HG02885 (cell line): Measurements from ENCODE around the gene ITIH4.
A peak's percentile ranks its signal among the peaks of the same experiment; 100 is the strongest.
"Not testable (repeated sequence)": the region's sequence is repeated elsewhere in the genome, so short reads cannot be mapped to it uniquely, and the experiment has no call there.

Experiments used
- ATAC-seq: cut with Tn5 transposase; IDR thresholded peaks from one replicate; pipeline ENCODE4 v1.9.1; 2021; ENCODE audit warnings: mild to moderate bottlenecking; ENCODE audit not compliant: unreplicated experiment, poor library complexity

The ITIH4 gene

GRCh38 chr3:52787672-52788625 lies 42.5 kb downstream of the ITIH4 start:
- no peak for ATAC-seq

- no peak for ATAC-seq
These were observed 43.2 kb downstream of the ITIH4 start for GRCh38 chr3:52787246-52787645.

DNA sequence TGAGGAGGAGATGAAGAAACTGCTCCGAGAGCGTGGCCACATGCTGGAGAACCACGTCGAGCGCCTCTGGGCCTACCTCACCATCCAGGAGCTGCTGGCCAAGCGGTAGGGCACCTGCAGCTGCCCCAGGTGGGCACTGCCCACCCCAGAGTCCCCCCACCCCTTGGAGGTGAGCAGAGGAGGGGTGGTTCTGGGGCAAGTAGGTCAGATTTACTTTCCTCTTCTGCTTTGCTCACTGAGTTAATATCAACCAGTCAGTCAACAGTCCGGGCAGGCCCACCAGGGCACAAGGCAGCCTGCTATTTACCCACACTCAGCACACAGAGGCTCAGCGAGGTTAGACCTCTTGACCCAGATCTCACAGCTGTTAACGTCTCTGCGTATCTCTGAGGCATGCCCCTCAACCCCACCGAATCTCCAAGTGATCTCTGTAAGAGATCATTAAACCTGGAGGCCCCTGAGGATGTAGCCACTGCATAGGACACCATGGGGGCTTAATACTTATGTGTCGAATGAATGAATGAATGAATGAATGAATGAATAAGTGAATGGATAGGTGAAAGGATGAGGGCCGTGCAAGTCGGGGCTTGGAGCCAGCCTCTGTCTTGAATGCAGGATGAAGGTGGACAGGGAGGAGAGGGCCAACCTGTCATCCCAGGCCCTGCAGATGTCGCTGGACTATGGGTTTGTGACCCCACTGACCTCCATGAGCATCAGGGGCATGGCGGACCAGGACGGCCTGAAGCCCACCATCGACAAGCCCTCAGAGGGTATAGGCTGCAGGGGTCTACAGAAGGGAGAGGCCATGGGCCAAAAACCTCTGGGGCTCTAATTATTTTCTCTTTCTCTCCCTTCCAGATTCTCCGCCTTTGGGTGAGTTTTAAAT lies 43.9 kb downstream of the ITIH4 start:
- ATAC-seq = no peak

- ATAC-seq = no peak
These were observed 45.4 kb downstream of the ITIH4 start for GRCh38 chr3:52784931-52785590.

DNA sequence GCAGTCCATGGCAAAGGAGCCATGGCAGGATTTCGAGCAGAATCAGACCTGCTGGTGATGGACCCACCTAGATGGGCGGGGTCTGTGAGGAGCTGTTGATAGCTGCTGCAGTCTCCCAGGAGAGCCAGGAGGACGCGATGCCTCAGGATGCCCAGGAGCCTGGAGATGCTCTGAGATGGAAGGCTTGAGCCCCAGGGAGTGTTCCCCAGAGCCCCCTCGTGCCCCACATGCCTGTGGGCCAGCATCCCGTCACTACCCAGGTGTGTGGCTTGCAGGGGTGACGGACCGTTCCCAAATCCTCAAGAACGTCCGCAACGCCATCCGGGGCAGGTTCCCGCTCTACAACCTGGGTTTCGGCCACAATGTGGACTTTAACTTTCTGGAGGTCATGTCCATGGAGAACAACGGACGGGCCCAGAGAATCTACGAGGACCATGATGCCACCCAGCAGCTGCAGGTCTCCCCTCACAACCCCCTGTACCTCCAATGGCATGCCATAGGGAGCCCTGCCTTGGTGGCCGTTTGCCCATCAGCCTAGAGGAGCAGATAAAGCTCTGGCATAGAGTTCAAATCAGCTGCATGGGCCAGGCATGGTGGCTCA lies 46.4 kb downstream of the ITIH4 start:
- ATAC-seq = no peak

DNA sequence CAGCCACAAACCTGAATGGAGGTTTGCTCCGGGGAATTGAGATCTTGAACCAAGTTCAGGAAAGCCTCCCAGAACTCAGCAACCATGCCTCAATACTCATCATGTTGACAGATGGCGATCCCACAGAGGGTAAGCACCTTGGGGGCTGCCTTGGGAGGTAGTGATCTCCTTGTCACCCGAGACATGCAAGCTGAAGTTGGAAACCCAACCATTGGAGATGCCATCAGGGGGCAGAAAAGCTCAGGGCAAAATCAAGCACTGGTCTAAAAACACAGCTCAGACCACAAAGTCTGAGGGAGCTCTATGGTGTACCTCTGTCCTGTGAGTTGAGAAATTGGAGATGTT lies 47.3 kb downstream of the ITIH4 start:
- no peak for ATAC-seq

- ATAC-seq = no peak
These were observed 47.9 kb downstream of the ITIH4 start for GRCh38 chr3:52782412-52783210.

- no peak for ATAC-seq
These were observed 48.7 kb downstream of the ITIH4 start for GRCh38 chr3:52781741-52782140.

DNA sequence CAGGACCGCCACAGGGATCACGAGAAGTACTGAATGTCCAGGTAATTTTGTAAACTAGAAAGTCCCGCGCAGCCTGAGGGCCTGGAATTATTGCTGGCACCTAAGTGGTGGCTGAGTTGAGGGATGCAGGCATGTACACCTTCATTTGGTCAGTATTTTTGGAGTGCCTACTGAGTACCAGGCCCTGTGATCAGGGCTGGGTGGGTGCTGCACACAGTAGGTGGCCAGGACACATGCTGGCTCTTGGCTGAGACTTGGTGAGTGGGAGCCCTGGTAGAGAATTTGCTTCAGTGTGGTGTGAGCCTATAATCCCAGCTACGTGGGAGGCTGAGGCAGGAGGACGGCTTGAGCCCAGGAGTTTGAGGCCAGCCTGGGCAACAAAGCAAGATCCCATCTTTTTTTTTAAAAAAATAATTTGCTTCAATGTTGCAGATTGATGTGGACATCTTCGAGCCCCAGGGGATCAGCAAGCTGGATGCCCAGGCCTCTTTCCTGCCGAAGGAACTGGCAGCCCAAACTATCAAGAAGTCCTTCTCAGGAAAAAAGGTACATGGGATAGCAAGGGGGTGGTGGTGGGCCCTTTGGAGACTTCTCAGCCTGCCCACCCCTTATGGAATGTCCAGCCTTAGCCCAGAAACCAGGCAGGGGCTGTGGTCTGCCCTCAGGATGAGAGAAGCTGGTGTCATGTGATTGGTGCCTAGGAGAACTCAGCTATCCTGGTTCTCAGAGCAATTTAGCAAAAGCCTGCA lies 50.5 kb downstream of the ITIH4 start:
- no peak for ATAC-seq

DNA sequence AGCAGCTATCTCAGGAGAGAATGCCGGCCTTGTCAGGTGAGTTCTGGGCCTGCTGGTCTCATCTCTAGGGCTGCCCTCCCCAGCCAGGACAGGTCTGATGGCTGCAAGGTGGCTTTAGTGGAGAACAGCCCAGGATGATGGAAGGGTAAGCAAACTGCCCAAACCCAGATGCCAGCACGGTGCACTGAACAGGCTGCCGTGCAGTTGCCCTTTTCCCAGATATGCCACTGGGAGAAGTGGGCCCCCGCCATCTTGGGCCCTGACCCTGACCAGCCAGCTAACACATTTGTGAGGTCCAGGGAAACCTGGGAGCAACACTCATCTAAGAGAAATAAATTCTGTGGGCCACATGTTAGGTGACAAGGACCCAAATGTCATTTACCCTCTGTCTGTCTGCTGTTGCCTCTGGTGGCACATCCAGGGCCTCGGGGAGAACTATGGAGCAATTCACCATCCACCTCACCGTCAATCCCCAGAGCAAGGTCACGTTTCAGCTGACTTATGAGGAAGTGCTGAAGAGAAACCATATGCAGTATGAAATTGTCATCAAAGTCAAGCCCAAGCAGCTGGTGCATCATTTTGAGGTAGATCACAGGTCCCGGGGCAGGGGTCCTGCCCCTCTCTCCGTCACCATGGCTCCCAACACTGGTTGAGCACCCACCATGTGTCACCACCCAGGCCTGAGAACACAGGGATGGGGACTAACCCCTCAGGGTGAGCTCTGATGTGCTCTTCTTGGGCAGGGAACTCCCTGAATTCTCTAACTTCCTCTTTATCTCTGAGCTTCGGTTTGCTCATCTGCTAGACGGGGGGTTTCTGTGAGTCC lies 51.2 kb downstream of the ITIH4 start:
- ATAC-seq = peak; percentile 59

DNA sequence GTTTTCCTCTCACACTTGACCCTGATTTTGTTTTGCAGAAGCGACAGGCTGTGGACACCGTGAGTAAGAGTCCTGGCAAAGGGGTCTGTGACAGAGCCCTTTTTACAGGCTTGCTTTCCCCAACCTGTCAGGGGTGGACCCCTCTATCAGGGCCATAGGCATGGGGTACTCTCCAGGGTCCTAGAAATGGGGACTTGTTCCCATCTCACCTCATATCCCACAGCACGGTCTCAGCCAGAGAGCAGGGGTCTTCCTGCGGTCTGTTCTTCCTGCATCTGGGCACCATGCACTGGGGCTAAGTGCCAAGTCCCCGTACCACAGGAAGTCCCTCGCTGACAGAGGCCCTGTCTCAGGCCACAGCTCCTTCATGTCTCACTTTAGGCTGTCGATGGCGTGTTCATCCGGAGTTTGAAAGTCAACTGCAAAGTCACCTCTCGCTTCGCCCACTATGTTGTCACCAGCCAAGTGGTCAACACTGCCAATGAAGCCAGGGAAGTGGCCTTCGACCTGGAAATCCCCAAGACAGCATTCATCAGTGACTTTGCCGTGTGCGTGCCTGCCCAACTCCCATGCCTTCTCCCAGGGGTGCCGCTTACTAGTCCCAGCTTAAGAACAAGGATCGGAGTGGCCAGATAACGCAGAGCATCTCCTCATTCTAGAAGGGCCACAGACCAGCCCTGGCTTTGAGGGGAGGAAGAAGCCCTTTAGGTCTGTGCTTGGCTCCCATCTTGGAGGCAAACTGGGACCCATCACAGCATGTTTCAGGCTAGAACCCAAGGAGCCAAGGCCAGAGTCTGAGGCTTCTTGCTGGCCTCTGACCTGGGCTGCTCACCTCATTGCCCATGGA lies 52.3 kb downstream of the ITIH4 start:
- ATAC-seq = no peak

DNA sequence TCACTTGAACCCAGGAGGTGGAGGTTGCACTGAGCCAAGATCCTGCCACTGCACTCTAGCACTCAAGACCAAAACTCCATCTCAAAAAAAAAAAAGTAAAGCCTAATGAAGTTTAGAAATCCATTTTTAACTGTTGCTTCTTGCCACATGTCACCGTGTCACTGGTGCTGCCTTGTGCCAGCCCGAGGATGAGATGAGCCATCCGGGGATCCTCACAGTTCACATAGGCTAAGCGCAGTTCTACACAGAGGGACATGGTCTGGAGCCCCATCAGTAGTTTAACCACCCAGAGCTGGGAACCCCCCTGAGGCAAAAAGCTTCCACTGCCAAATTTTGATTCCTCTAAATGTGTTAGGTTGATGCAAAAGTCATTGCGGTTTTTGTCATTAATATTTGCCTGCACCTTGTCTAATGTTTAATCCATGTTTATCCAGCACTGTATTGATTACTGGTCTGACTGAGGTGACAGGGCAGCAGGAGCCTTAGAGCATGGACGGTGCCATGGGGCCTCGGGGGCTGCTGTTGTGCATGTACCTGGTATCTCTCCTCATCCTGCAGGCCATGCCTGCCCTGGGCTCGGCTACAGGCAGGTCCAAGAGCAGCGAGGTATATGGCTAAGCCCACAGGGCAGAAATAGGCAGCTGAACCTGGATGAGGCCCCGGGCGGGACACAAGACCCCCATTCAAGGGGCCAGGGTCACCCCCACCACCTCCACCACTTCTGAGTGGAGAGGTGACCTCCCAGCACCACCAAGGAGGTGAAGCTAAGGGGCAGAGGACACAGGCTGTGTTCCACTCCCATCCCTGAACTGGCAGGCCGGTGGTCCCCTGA lies 53.1 kb downstream of the ITIH4 start, which contains the start of gene ITIH1:
Gene ITIH1, plus strand, starts transcription at position 473 of the 832 bp plus-strand sequence. Its CDS starts 17 bp downstream, at position 490.
- ATAC-seq = no peak

- not testable (repeated sequence) for ATAC-seq
These were observed 54.0 kb downstream of the ITIH4 start for GRCh38 chr3:52776486-52776885.

DNA sequence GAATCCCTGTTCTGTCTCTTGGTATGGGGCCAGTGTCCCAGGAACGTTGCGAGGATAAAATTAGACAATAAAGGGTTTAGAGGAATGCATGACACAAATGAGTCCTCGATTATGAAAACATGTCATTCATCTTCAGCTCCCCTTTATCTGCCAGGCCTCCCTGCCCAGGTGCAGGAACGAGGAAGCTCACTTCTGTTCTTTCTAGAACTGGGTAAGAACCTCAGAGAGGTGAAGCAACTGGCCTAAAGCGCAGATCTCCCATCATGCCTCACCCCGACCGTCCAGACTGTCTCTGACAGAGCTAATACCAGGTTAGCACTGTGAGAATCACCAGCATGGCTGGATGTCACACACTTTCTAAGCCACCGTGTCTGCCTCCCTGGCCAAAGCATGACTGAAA lies 54.6 kb downstream of the ITIH4 start:
- ATAC-seq = no peak

DNA sequence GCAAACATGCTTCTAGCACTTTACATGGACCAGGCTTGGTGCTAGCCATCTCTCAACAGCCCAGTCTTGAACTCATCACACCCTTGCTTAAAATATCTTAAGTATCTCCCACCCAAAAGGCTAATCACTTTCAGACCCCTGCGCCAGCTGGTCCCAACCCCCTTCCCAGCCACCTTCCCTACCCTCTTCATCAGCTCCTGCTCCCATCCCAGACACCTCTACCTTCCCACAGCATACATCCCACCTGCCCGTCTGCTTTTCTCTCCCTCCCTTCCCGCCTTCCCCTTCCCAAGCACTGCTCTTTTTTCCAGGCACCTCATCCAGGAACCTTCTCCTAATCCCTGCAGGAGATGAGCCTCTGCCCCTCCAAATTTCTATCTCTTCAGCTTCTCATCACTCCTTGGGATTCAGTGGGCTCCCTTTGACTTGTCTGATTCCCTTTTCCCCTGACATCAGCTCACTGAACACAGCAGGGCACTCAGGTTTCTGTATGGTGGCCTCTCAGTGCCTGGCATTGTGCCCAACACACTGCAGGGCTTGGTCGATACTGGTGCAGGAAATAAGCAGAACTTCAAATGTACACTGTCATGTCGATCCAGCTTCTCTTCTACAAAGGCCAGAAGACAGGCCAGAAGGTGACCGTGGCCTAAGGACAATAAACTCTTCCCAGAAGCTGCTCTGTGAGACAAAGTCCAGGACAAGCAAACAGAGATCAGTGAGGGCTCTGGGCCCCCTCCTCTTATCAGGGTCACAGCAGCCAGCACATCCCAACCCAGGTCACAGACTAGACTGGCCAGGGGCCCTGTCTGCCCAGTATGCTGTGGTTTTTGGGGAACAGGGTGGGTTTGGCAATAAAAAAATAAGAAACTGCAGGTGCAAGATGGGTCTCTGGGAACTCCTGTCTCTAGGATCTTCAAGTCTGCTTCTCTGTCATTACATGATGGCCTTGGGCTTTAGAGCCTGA lies 55.3 kb downstream of the ITIH4 start:
- ATAC-seq = no peak
